ENCODE data around the gene CISD1.

The CISD1 gene

GRCh38 chr10:58266003-58266825 lies 2.7 kb upstream of the CISD1 start:
- DNase-seq (ENCODE audit: low spot score) = peak; percentile 27

GRCh38 chr10:58266826-58267712 lies 1.9 kb upstream of the CISD1 start:
- DNase-seq (ENCODE audit: low spot score) = peak; percentile 42

GRCh38 chr10:58267713-58268453 lies 1.1 kb upstream of the CISD1 start, which contains the start of gene IPMK:
Gene IPMK (minus strand): TSS chr10:58267894. CDS start chr10:58267611, 283 bp downstream.
- DNase-seq (ENCODE audit: low spot score) = peak; percentile 90

GRCh38 chr10:58268454-58268945 lies 462 bp upstream of the CISD1 start:
- DNase-seq (ENCODE audit: low spot score) = peak; percentile 71

- DNase-seq (ENCODE audit: low spot score) = no peak
These were observed 874 bp downstream of the CISD1 start for GRCh38 chr10:58269782-58270290.

- no peak for DNase-seq (ENCODE audit: low spot score)
These were observed 6.3 kb downstream of the CISD1 start for GRCh38 chr10:58275261-58275660.

GRCh38 chr10:58275908-58276307 lies 6.9 kb downstream of the CISD1 start:
- DNase-seq (ENCODE audit: low spot score) = no peak

- no peak for DNase-seq (ENCODE audit: low spot score)
These were observed 9.5 kb downstream of the CISD1 start for GRCh38 chr10:58278274-58278961.

GRCh38 chr10:58278962-58279307 lies 10.0 kb downstream of the CISD1 start:
- no peak for DNase-seq (ENCODE audit: low spot score)

GRCh38 chr10:58280477-58280876 lies 11.5 kb downstream of the CISD1 start:
- no peak for DNase-seq (ENCODE audit: low spot score)

- DNase-seq (ENCODE audit: low spot score) = no peak
These were observed 12.3 kb downstream of the CISD1 start for GRCh38 chr10:58281092-58281752.

GRCh38 chr10:58282615-58283014 lies 13.7 kb downstream of the CISD1 start:
- DNase-seq (ENCODE audit: low spot score) = no peak

- DNase-seq (ENCODE audit: low spot score) = peak; percentile 67
These were observed 22.7 kb downstream of the CISD1 start for GRCh38 chr10:58291538-58292174.

GRCh38 chr10:58293989-58294388 lies 25.0 kb downstream of the CISD1 start:
- no peak for DNase-seq (ENCODE audit: low spot score)

- peak; percentile 57 for DNase-seq (ENCODE audit: low spot score)
These were observed 30.6 kb downstream of the CISD1 start for GRCh38 chr10:58299580-58299979.

GRCh38 chr10:58300676-58301075 lies 31.7 kb downstream of the CISD1 start:
- DNase-seq (ENCODE audit: low spot score) = no peak

- DNase-seq (ENCODE audit: low spot score) = no peak
These were observed 33.3 kb downstream of the CISD1 start for GRCh38 chr10:58302254-58302653.

- DNase-seq (ENCODE audit: low spot score) = no peak
These were observed 35.2 kb downstream of the CISD1 start for GRCh38 chr10:58304099-58304633.

- no peak for DNase-seq (ENCODE audit: low spot score)
These were observed 36.9 kb downstream of the CISD1 start for GRCh38 chr10:58305821-58306220.

GRCh38 chr10:58307676-58308075 lies 38.7 kb downstream of the CISD1 start:
- DNase-seq (ENCODE audit: low spot score) = no peak
